ENCODE measurements around the gene STK4.

GRCh38 chr20:45060294-45060693, 94.0 kb downstream of the STK4 start:
- no peak for TF ChIP-seq CHD1 (IDR thresholded peaks at IDR 0.05; ENCODE audit: low read depth, low read length)
- TF ChIP-seq FOS (IDR thresholded peaks at IDR 0.05; ENCODE audit: low read depth, low read length), result no peak
- TF ChIP-seq NFE2L2 (IDR thresholded peaks at IDR 0.05; ENCODE audit: low read depth, low read length), result no peak
- TF ChIP-seq CTCF (conservative IDR thresholded peaks at IDR 0.05; ENCODE audit: low read depth, low read length), result no peak
- no peak for TF ChIP-seq BHLHE40 (IDR thresholded peaks at IDR 0.05; ENCODE audit: low read depth, low read length)
- no peak for TF ChIP-seq RCOR1 (IDR thresholded peaks at IDR 0.05; ENCODE audit: insufficient replicate concordance, low read length)
- no peak for TF ChIP-seq POLR2A (IDR thresholded peaks at IDR 0.05; ENCODE audit: low read depth, low read length)
- TF ChIP-seq RFX5 (IDR thresholded peaks at IDR 0.05; ENCODE audit: low read depth, low read length), result no peak
